ENCODE data around the gene LRRC71. TPM values are rescaled to one million over a fixed set of nuclear protein-coding genes. Genes with fewer than 3 reads are reported as not detected.

The LRRC71 gene
- total RNA-seq, 1 experiment from 2014 or later, result not detected

DNA sequence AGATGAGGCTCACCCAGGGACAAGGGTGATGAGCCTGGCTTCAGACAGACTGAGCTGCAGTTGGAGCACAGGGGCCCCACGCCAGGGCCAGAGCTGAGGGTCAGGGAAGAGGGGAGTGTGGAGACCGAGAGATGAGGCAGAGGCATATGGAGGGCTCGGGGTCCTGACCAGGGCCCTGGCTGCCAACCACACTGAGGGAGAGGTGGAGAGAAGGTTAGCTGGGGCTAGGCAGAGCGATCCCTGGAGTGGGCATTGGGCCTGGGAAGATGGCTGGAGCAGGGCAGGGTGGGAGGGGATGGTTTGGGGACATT is 18.9 kb upstream of the LRRC71 start:
- in situ Hi-C loops (cut with HindIII; ENCODE audit: low pct_unique_long_range_greater_than_20kb, low sequenced_read_pairs), result no loop called here
- DNase-seq (ENCODE audit: low read depth, low spot score), result no peak

DNA sequence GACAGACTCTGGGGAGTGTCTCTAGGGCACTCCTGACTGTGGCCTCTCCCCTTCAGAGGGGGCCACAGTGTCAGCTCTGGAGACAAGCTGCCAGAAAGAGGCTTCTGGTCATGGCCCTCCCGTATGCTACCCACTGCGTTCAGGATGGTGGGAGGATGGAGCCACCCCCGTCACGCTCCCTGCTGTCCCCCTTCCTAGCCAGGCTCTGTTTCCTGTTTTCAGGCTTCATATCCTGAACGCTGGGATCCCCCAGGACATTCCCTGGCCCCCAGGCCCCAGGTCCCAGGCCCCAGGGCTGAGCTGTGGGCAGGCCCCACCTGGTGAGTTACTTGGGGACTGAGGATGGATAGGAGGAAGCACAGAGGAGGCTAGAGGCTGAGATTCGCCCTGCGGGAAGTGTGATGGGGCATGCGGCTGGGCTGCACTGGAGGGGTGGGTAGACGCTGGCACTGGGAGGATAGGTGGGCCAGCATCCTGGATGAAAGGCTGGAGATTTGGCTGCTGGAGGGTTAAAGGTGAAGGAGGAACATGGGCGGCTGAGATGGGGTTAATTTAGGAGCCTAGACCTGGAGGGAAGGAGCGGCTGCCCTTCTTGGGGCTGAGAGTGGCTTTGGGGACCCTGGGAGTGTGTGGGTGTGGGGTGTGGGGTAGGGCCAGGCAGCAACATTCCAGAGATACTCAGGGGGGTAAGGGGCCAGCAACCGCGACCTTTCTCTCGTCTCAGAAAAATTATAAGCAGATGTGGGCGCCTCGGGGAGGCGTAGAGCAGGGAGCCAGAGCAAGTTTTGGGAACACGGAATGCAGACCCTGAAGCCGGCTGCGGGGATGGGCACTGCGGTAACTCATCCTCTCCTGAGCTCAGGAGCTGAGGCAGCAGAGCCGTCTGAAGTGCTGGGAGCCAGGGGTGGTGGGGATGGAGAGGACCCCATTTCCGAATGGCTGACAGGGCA is 18.2 kb upstream of the LRRC71 start:
- in situ Hi-C loops (cut with HindIII; ENCODE audit: low pct_unique_long_range_greater_than_20kb, low sequenced_read_pairs), result no loop called here
- no peak for DNase-seq (ENCODE audit: low read depth, low spot score)

DNA sequence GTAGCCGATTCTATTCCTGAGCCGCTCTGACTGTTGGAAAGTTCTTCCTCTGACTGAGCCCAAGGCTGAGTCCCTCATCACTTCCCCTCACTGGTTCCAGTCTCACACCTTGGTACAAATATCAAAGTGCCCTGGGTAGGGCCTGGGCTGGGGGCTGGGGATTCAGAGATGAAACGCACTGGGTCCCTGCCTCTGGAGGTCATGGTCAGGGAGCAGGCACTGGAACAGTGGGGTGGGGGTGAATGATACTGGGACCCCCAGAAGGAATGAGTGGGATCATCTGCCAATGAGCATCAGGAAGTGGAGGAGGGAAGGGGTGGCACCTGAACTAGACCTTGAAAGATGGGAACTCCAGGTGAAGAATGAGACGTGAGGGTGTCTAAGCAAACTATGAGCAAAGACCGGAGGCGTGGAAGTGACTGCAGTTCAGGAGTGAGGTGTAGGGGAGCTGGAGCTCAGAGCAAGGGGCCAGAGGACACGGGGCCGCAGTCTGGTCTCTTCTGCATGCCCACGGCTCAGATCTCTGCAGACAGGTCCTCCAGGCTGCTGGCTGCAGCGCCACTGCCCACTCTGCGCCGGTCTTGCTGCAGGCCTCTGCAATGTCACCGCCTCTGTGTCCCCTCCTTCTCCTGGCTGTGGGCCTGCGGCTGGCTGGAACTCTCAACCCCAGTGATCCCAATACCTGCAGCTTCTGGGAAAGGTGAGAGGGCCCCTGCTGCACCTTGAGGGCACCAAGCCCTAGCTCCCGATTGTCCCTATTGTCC is 16.9 kb upstream of the LRRC71 start:
- in situ Hi-C loops (cut with HindIII; ENCODE audit: low pct_unique_long_range_greater_than_20kb, low sequenced_read_pairs), result no loop called here
- DNase-seq (ENCODE audit: low read depth, low spot score), result no peak

GRCh38 chr1:156904187-156904959 is 16.1 kb upstream of the LRRC71 start:
- in situ Hi-C loops (cut with HindIII; ENCODE audit: low pct_unique_long_range_greater_than_20kb, low sequenced_read_pairs), result no loop called here
- no peak for DNase-seq (ENCODE audit: low read depth, low spot score)

GRCh38 chr1:156905176-156905575 is 15.3 kb upstream of the LRRC71 start:
- in situ Hi-C loops (cut with HindIII; ENCODE audit: low pct_unique_long_range_greater_than_20kb, low sequenced_read_pairs), result no loop called here
- no peak for DNase-seq (ENCODE audit: low read depth, low spot score)

GRCh38 chr1:156905651-156906050 is 14.8 kb upstream of the LRRC71 start:
- in situ Hi-C loops (cut with HindIII; ENCODE audit: low pct_unique_long_range_greater_than_20kb, low sequenced_read_pairs), result no loop called here
- no peak for DNase-seq (ENCODE audit: low read depth, low spot score)

- in situ Hi-C loops (cut with HindIII; ENCODE audit: low pct_unique_long_range_greater_than_20kb, low sequenced_read_pairs), result no loop called here
- DNase-seq (ENCODE audit: low read depth, low spot score), result no peak
These were observed 14.1 kb upstream of the LRRC71 start for GRCh38 chr1:156906206-156906906.

- in situ Hi-C loops (cut with HindIII; ENCODE audit: low pct_unique_long_range_greater_than_20kb, low sequenced_read_pairs), result no loop called here
- DNase-seq (ENCODE audit: low read depth, low spot score), result no peak
These were observed 11.9 kb upstream of the LRRC71 start for GRCh38 chr1:156908541-156908940.

- in situ Hi-C loops (cut with HindIII; ENCODE audit: low pct_unique_long_range_greater_than_20kb, low sequenced_read_pairs), result no loop called here
- no peak for DNase-seq (ENCODE audit: low read depth, low spot score)
These were observed 11.5 kb upstream of the LRRC71 start for GRCh38 chr1:156908955-156909354.

GRCh38 chr1:156909671-156910070 is 10.8 kb upstream of the LRRC71 start:
- in situ Hi-C loops (cut with HindIII; ENCODE audit: low pct_unique_long_range_greater_than_20kb, low sequenced_read_pairs), result no loop called here

GRCh38 chr1:156910309-156910782 is 10.1 kb upstream of the LRRC71 start:
- in situ Hi-C loops (cut with HindIII; ENCODE audit: low pct_unique_long_range_greater_than_20kb, low sequenced_read_pairs), result no loop called here
- DNase-seq (ENCODE audit: low read depth, low spot score), result peak; percentile 44

More at GRCh38 chr1:156909671-156910070, 10.8 kb upstream of the LRRC71 start:
- DNase-seq (ENCODE audit: low read depth, low spot score), result no peak

DNA sequence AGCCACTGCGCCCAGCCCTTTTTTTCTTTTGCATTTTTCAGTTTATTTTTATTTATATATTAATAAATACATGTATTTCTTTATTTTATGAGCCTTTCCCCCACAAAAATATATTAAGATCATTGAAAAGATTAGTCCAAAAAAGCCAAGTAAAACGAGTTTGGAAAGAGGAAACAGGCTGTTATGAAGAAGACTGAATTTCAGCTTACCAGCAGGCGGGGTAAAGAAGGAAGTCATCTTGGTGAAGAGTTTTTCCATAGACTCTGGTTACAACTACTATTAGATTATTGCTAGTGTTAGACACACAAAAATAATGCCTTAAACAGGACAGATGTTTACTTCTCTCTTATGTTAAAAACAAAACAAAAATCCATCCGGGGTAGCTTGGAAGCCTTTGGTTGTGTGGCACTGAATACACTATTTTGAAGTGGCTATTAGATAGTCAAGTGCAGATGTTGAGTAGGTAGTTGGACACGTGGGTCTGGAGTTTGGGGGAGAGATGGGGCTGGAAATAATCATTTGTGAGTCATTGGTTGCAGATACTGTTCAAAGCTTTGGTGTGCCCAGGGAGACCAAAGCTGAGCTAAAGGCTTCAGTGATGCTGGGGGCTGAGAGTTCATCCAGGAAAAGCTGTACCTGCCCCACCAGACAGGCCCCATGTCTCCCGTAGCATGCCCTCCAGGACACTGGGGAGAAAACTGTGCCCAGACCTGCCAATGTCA is 8.7 kb upstream of the LRRC71 start:
- in situ Hi-C loops (cut with HindIII; ENCODE audit: low pct_unique_long_range_greater_than_20kb, low sequenced_read_pairs), result no loop called here
- no peak for DNase-seq (ENCODE audit: low read depth, low spot score)

- no peak for DNase-seq (ENCODE audit: low read depth, low spot score)
- in situ Hi-C loops (cut with HindIII; ENCODE audit: low pct_unique_long_range_greater_than_20kb, low sequenced_read_pairs), result no loop called here
These were observed 8.1 kb upstream of the LRRC71 start for GRCh38 chr1:156912310-156912709.

DNA sequence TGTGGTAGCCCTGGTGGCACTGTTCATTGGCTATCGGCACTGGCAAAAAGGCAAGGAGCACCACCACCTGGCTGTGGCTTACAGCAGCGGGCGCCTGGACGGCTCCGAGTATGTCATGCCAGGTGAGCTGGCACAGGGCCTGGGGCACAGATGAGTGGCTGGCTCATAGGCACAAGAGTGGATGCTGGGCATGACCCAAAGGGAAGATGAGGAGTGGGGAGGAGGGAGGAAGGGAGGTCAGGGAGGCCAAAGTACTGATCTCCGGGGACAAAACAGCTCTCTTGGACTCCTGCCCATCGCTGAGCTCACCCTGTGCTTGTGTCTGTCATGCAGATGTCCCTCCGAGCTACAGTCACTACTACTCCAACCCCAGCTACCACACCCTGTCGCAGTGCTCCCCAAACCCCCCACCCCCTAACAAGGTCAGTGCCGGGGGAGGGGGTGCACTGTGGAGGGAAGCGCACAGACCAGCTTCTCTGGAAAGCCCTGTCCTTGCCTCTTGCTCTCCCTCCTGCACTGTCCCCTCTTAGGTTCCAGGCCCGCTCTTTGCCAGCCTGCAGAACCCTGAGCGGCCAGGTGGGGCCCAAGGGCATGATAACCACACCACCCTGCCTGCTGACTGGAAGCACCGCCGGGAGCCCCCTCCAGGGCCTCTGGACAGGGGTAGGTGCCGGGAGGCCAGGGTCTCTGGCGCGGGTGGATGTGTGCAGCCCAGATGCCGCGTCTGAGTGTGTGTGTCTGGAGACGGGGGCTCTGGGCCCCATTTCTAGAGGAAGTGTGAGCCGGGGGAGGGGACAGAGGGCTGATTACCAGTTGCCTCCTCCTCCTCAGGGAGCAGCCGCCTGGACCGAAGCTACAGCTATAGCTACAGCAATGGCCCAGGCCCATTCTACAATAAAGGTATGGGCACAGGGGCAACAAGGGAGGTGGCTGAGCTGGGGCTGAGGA is 7.3 kb upstream of the LRRC71 start:
- in situ Hi-C loops (cut with HindIII; ENCODE audit: low pct_unique_long_range_greater_than_20kb, low sequenced_read_pairs), result no loop called here
- no peak for DNase-seq (ENCODE audit: low read depth, low spot score)

DNA sequence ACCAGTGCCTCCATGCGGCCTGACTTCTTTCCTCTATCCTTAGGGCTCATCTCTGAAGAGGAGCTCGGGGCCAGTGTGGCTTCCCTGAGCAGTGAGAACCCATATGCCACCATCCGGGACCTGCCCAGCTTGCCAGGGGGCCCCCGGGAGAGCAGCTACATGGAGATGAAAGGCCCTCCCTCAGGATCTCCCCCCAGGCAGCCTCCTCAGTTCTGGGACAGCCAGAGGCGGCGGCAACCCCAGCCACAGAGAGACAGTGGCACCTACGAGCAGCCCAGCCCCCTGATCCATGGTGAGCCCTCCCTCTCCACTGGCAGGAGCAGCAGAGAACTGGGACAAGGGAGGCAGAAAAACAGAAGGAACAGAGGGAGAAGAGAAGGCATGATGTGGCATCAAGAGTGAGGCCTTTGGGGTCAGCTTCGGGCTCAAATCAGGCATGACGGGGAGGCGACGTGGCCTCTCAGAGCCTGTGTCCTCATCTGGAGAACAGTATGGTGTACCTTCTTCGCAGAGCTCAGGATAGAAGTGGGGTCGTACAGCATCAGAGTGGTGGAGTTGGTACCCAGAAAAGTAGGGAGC is 6.5 kb upstream of the LRRC71 start:
- no peak for DNase-seq (ENCODE audit: low read depth, low spot score)
- in situ Hi-C loops (cut with HindIII; ENCODE audit: low pct_unique_long_range_greater_than_20kb, low sequenced_read_pairs), result no loop called here

DNA sequence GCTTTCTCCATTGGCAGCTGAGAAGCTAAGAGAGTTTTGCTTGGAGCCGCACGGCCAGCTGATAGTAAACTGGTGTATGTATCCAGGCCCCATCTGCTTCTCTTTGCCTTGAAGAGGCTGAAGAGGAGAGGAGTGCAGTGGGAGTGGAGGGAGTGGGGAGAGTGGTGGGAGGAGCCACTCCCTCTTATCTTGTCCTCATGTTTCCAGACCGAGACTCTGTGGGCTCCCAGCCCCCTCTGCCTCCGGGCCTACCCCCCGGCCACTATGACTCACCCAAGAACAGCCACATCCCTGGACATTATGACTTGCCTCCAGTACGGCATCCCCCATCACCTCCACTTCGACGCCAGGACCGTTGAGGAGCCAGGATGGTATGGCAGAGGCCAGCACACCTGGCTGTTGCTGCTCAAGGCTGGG is 6.0 kb upstream of the LRRC71 start:
- in situ Hi-C loops (cut with HindIII; ENCODE audit: low pct_unique_long_range_greater_than_20kb, low sequenced_read_pairs), result no loop called here
- no peak for DNase-seq (ENCODE audit: low read depth, low spot score)

All from SK-MEL-5 (cell line).